Left lung (tissue), 10 donors: Measurements from ENCODE around the gene MUC3A. TPM values are rescaled to one million over a fixed set of nuclear protein-coding genes. Genes with fewer than 3 reads are reported as not detected.
A peak's percentile ranks its signal among the peaks of the same experiment; 100 is the strongest.
"Not testable (repeated sequence)": the region's sequence is repeated elsewhere in the genome, so short reads cannot be mapped to it uniquely, and the experiment has no call there.

ENCODE experiments used
- ATAC-seq: fragments of 200-7000 bp; cut with Tn5 transposase; one replicate; pipeline ENCODE4 v1.9.1; 2020; ENCODE audit warnings: moderate library complexity
- DNase-seq, 4 donors: peaks; one replicate each; pipeline ENCODE4 v3.0.0-alpha.2; 2013 to 2020
- H3K27ac ChIP-seq, 2 donors: fragments of 200-600 bp; sonication (generic) in 1 of 2; one replicate each; pipeline versions ENCODE4 v1.5.0 to v1.8.0; 2020 to 2021
- H3K27me3 ChIP-seq, 2 donors: fragments of 200-600 bp; sonication (generic) in 1 of 2; one replicate each; pipeline versions ENCODE4 v1.5.0 to v1.8.0; 2020 to 2021
- H3K36me3 ChIP-seq, 2 donors: fragments of 200-600 bp; sonication (generic) in 1 of 2; one replicate each; pipeline versions ENCODE4 v1.5.0 to v1.8.0; 2020 to 2021
- H3K4me1 ChIP-seq, 2 donors: fragments of 200-600 bp; one replicate each; pipeline ENCODE4 v1.8.0; 2021
- H3K4me3 ChIP-seq, 2 donors: fragments of 200-600 bp; sonication (generic) in 1 of 2; one replicate each; pipeline versions ENCODE4 v1.5.0 to v1.8.0; 2020 to 2021; ENCODE audit warnings: mild to moderate bottlenecking in 1 of 2
- H3K9me3 ChIP-seq, 2 donors: fragments of 200-600 bp; sonication (generic) in 1 of 2; one replicate each; pipeline versions ENCODE4 v1.5.0 to v1.8.0; 2020 to 2021
- CTCF ChIP-seq, 2 donors: fragments of 200-600 bp; sonication (generic) in 1 of 2; IDR thresholded peaks; one replicate each; pipeline versions ENCODE4 v1.5.0 to v1.8.0; 2021; ENCODE audit warnings: antibody characterized with exemption in 2 of 2
- intact Hi-C, 2 donors: fragments of 100-400 bp; cut with DNase I; formaldehyde crosslinking; loops; one replicate each; pipeline versions ENCODE4 v1.11.2 to v1.14.2; 2022
- polyA plus RNA-seq, 6 donors: library from polyadenylated mRNA; unstranded; fragments of 120-200 nt; gene quantifications; one replicate each; pipeline ENCODE4 v1.2.1, GENCODE V29; 2013; ENCODE audit not compliant: insufficient read length in 6 of 6
- total RNA-seq, 2 donors: library from RNA; stranded (reverse); fragmentation: NEBNext Ultra II Directional; extraction: Animal tissue kit (Norgen Biotek cat#: 25700); gene quantifications; one replicate each; pipeline ENCODE4 v1.2.1, GENCODE V29; 2021
- donor health status: DM: no; HTN: yes; CAD: no.
- donor health status: DM: no; HTN: no; CAD: no.

Gene MUC3A
- total and polyA plus RNA-seq, 8 donors = 0.37 to 3.6 (median 0.61) TPM

- DNase-seq = no peak
- no peak overlapping the region for H3K27ac ChIP-seq
- intact Hi-C loops = no loop called here
- H3K27me3 ChIP-seq = peaks cover 0 to 38% of the 10 kb centered on the region in 2 donors
- H3K4me3 ChIP-seq = no peak overlapping the region
- no peak for ATAC-seq
- no peaks in the 10 kb centered on the region for H3K36me3 ChIP-seq
- no peak for TF ChIP-seq CTCF (IDR thresholded peaks at IDR 0.05)
- no peaks in the 10 kb centered on the region for H3K9me3 ChIP-seq
- no peaks in the 10 kb centered on the region for H3K4me1 ChIP-seq
These were observed 24.7 kb downstream of the MUC3A start for GRCh38 chr7:100974021-100974420.

GRCh38 chr7:100975371-100975821 is 26.1 kb downstream of the MUC3A start:
- DNase-seq = no peak
- TF ChIP-seq CTCF (IDR thresholded peaks at IDR 0.05) = no peak
- Histone ChIP-seq H3K27me3 (peaks cover 0 to 25% of the 10 kb centered on the region in 2 donors), H3K4me1 (no peaks in the 10 kb centered on the region), H3K36me3 (no peaks in the 10 kb centered on the region), H3K9me3 (no peaks in the 10 kb centered on the region), H3K4me3 (no peak overlapping the region), H3K27ac (no peak overlapping the region)
- intact Hi-C loops = no loop called here
- no peak for ATAC-seq

- Histone ChIP-seq H3K27ac (no peak overlapping the region), H3K9me3 (no peaks in the 10 kb centered on the region), H3K27me3 (peaks cover 0 to 7% of the 10 kb centered on the region in 2 donors), H3K36me3 (no peaks in the 10 kb centered on the region), H3K4me3 (no peak overlapping the region), H3K4me1 (no peaks in the 10 kb centered on the region)
- no peak for ATAC-seq
- intact Hi-C loops = no loop called here
- no peak for TF ChIP-seq CTCF (IDR thresholded peaks at IDR 0.05)
- DNase-seq = no peak
These were observed 29.0 kb downstream of the MUC3A start for GRCh38 chr7:100978300-100978699.

- DNase-seq (no peak), ATAC-seq (peak; percentile 81)
- Histone ChIP-seq H3K27me3 (peaks cover 0 to 4% of the 10 kb centered on the region in 2 donors), H3K27ac (no peak overlapping the region), H3K36me3 (no peaks in the 10 kb centered on the region), H3K4me3 (no peak overlapping the region), H3K9me3 (no peaks in the 10 kb centered on the region), H3K4me1 (no peaks in the 10 kb centered on the region)
- intact Hi-C loops = no loop called here
- TF ChIP-seq CTCF (IDR thresholded peaks at IDR 0.05) = no peak
These were observed 34.3 kb downstream of the MUC3A start for GRCh38 chr7:100983451-100984187.

- H3K27me3 ChIP-seq, ATAC-seq, H3K4me1 ChIP-seq, H3K36me3 ChIP-seq, H3K27ac ChIP-seq, intact Hi-C loops, H3K4me3 ChIP-seq, H3K9me3 ChIP-seq, DNase-seq: not testable (repeated sequence)
These were observed 35.0 kb downstream of the MUC3A start for GRCh38 chr7:100984241-100984918.

GRCh38 chr7:100985033-100985797 is 35.9 kb downstream of the MUC3A start:
- ATAC-seq, H3K27ac ChIP-seq, H3K36me3 ChIP-seq, intact Hi-C loops, H3K9me3 ChIP-seq, H3K27me3 ChIP-seq, H3K4me1 ChIP-seq, DNase-seq, H3K4me3 ChIP-seq: not testable (repeated sequence)
